NCI-H2107 (cell line): ENCODE measurements around the gene NADSYN1.

ENCODE experiments used
- DNase-seq: peaks from one replicate; lab custom pipeline; 2025; lab: John Stamatoyannopoulos, UW

The NADSYN1 gene

DNA sequence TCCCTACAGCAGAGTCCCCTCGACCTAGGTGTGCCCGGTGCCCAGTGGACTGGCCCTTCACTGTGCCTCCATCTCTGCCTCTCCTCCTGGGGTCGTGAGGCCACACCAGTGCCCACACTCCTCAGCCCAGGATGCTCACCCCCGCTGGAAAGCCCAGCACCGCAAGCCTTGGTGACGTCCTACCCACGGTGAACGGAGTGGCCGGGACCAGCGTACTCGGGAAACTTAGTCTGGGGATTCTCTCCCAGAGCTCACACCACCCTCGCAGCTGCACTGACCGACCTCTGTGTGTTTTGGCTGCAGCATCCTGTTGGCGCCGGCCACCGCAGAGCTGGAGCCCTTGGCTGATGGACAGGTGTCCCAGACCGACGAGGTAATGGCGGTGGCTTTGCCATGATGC is 38.5 kb downstream of the NADSYN1 start:
- DNase-seq: no peak

DNA sequence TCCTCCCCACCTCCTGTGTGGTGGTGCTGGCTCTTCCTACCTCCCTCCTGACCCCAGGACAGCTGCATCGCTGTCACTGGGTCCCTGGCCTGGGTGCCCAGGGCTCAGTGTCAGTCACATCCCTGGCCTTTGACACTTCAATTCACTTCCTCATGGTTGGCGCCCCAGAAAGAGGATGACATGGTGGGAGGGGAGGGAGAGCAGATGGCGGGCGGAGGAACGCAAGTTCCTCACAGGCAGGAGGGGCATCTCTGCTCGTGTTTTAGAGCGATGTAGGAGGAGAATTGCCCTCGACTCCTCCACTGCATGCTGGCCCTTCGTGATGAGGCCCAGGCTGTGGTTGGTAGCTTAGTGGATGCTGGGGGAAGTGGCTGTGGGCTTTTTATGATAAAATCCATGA is 38.9 kb downstream of the NADSYN1 start:
- no peak for DNase-seq

DNA sequence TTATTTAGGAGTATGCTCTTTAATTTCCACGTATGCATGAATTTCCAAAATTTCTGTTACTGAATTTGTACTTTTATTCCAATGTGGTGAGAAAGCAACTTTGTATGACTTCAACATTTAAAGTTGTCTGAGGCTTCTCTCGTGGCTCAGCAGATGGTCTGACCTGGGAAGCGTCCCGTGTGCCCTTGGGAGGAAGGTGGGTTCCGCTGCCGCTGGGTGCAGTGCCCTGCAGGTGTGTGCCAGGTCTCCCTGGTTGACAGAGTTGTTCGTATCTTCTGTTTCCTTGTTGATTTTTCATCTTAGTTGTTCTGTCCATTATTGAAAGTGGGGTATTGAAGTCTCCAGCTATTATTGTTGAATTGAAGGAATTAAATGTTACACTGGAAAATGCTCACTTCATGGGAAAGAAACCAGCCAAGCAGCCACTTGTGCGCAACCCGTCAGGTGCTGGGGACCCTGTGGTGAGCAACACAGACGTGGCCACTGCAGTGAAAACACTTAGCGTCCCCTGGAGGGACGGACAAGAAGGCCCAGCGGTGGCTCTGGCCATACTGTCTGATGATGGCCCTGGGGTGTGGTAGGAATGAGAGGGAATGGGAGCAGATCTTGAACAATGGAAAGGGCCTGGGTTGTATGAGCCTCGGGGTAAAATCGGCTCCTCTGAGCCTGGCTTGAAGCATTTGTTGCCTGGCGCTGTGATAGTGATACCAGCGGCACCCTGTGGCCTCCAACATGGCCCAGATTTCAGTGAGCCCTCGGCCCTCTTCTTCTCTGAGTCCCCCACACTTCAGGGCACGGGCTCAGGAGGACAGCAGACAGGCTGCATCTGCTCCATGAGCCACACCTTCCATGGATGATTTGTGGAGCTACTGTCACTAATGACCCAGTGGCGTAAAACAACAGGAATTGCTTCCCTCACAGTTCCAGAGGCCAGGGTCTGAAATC is 42.6 kb downstream of the NADSYN1 start:
- DNase-seq: no peak

GRCh38 chr11:71496421-71496820 is 43.4 kb downstream of the NADSYN1 start:
- DNase-seq: no peak

DNA sequence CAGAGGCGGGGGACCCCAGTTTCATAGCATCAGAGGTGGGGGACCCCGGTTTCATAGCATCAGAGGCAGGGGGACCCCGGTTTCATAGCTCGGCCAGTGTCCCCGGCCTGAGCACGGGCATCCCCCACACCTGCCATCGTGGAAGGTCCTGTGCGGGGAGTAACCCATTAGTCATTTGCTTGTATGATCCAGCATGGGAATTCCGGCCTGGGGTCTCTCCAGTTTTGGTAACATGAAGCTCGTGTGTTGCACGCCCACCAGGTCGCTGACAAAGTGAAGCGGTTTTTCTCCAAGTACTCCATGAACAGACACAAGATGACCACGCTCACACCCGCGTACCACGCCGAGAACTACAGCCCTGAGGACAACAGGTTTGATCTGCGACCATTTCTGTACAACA is 45.1 kb downstream of the NADSYN1 start:
- DNase-seq: no peak

GRCh38 chr11:71499125-71499524 is 46.1 kb downstream of the NADSYN1 start:
- no peak for DNase-seq

DNA sequence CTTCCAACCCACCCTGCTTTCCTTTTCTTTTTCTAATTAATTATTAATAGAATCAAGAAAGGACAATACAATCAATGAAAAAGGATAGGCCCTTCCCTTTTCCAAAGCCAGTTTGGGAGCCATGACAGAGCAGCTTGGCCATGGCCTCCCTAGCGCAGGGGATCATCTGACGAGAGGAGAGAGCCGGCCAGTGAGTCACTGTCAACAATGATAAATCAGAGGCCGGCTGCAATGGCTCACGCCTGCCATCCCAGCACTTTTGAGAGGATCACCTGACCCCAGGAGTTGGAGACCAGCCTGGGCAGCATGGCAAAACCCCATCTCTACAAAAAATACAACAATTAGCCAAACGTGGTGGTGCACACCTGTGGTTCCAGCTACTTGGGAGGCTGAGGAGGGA is 46.5 kb downstream of the NADSYN1 start:
- DNase-seq: no peak

DNA sequence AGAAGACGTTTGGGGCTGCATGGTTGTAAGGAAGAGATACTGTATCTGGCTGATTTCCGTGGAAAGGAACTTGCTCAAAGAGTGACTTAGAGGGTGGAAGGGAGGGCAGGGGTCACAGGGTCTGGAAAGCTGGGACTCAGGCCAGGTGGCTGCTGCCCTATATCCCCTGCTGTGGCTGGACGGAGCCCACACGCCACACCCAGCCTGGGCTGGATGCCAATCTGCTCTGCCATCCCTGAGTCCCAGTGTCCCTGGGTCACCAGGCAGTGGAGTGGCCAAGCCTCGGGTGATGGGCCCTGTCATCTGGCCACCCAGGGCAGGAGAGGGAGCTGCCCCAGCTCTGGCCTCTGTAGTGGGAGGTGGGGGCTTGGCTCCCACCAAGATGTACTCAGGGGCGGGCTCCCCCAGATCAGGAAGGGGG is 47.6 kb downstream of the NADSYN1 start:
- DNase-seq: no peak

GRCh38 chr11:71501071-71501985 is 48.3 kb downstream of the NADSYN1 start:
- no peak for DNase-seq

GRCh38 chr11:71502026-71502425 is 49.0 kb downstream of the NADSYN1 start:
- no peak for DNase-seq

GRCh38 chr11:71502871-71503435 is 50.0 kb downstream of the NADSYN1 start:
- no peak for DNase-seq

DNA sequence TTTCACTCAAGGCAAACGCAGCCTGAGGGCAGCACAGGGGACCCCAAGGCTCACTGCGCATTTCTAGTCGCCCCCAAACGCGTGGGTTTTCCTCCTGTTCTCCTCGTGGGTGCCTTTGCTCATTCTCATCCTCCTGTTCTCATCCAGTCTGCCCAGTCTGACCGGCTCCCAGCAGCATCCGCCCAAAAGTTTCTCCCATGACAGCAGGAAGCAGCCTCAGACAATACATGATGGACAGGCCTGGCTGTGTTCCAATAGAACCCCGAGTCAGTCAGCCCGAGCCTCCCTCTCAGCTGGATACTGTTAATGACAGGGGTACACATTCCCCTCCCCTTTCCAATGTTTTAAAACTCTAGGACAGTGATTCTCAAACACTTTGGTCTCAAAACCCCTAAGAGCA is 51.5 kb downstream of the NADSYN1 start:
- no peak for DNase-seq

GRCh38 chr11:71505001-71505400 is 52.0 kb downstream of the NADSYN1 start:
- DNase-seq: no peak

DNA sequence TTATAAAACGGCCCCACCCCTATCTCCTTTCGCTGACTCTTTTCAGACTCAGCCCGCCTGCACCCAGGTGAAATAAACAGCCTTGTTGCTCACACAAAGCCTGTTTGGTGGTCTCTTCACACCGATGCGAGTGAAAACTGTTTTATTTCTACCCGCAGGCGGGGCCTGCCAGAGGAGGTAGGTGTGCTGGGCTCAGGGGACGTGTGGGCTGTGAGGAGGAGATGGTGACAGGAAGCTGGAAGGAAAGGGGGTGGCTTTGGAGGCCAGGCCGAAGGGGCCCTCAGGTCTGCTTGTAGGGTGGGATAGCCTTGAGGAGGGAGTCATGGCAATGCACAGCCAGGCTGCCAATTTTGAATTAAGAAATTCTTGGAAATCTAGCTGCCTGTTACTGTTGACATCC is 52.8 kb downstream of the NADSYN1 start:
- no peak for DNase-seq

GRCh38 chr11:71507102-71507501 is 54.1 kb downstream of the NADSYN1 start:
- DNase-seq: no peak

- no peak for DNase-seq
Observed at GRCh38 chr11:71518506-71519471, 65.8 kb downstream of the NADSYN1 start.

- no peak for DNase-seq
Observed at GRCh38 chr11:71519546-71519945, 66.5 kb downstream of the NADSYN1 start.

GRCh38 chr11:71525188-71525937 is 72.4 kb downstream of the NADSYN1 start:
- no peak for DNase-seq

GRCh38 chr11:71525938-71526495 is 73.0 kb downstream of the NADSYN1 start:
- DNase-seq: no peak
